ENCODE measurements around the gene KIAA1755. TPM values are rescaled to one million over a fixed set of nuclear protein-coding genes. Genes with fewer than 3 reads are reported as not detected.

Gene KIAA1755
- total RNA-seq, 1 donor from 2014 or later = 1.6 TPM

DNA sequence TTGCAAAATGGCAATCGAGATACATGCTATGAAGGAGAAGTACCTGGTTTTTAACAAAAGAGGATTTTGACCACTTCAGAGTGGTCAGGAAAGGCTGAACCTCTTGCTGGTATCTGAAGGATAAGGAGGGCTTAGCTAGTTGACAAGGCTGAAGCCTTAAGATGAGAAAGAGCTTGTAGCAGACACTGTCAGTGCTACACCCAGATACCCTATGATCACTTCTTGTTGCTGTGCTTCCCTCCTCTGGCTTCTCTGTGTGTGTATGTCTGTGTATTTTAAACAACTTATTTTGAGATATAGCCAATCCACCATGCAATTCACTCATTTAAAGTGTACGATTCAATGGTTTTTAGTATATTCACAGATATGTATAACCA lies 56.6 kb downstream of the KIAA1755 start:
- no peaks in the 10 kb centered on the region for H3K9me3 Mint-ChIP-seq (ENCODE audit: unreplicated experiment)
- H3K4me1 Mint-ChIP-seq (ENCODE audit: low read depth, unreplicated experiment) = no peaks in the 10 kb centered on the region
- peaks cover 1% of the 10 kb centered on the region for H3K27me3 Mint-ChIP-seq (ENCODE audit: unreplicated experiment)
- TF ChIP-seq, protein P1, sequence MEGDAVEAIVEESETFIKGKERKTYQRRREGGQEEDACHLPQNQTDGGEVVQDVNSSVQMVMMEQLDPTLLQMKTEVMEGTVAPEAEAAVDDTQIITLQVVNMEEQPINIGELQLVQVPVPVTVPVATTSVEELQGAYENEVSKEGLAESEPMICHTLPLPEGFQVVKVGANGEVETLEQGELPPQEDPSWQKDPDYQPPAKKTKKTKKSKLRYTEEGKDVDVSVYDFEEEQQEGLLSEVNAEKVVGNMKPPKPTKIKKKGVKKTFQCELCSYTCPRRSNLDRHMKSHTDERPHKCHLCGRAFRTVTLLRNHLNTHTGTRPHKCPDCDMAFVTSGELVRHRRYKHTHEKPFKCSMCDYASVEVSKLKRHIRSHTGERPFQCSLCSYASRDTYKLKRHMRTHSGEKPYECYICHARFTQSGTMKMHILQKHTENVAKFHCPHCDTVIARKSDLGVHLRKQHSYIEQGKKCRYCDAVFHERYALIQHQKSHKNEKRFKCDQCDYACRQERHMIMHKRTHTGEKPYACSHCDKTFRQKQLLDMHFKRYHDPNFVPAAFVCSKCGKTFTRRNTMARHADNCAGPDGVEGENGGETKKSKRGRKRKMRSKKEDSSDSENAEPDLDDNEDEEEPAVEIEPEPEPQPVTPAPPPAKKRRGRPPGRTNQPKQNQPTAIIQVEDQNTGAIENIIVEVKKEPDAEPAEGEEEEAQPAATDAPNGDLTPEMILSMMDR (IDR thresholded peaks at IDR 0.05; ENCODE audit: partially characterized antibody, unreplicated experiment) = no peak
- no peak overlapping the region for H3K4me3 Mint-ChIP-seq (ENCODE audit: unreplicated experiment)
- H3K36me3 Mint-ChIP-seq (ENCODE audit: unreplicated experiment) = peaks cover 4% of the 10 kb centered on the region
- no peak overlapping the region for H3K27ac Mint-ChIP-seq (ENCODE audit: unreplicated experiment)
- DNase-seq = no peak

DNA sequence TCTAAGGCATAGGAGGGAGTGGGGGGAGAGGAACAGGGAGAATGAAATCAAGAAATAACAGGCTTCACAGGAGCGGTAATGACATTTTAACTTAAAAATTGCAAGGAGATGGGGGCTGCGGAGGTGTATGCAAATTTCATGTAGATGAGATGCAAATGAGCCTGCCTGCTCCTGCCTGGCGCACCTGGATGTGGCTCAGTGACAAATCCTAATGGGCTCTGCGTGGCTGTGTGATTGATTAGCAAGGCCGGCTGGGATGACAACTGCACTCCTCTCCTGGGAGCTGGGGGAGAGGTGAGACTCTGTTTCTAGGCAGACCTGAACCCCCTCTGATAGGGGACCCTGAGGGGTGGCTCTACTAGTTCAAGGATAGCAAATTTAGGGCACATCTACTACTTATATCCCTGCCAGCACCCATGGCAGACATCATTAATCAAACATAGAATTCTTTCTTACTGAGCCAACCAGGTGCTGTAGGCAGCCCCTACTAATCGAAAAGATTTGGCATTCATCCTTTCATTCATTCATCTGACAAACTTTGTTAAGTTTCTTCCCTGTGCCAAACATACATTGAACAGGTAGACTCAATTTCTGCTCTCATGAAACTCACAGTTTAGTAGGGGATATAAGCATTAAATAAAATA lies 57.1 kb downstream of the KIAA1755 start:
- H3K4me1 Mint-ChIP-seq (ENCODE audit: low read depth, unreplicated experiment) = no peaks in the 10 kb centered on the region
- H3K27me3 Mint-ChIP-seq (ENCODE audit: unreplicated experiment) = peaks cover 1% of the 10 kb centered on the region
- TF ChIP-seq, protein P1 (IDR thresholded peaks at IDR 0.05; ENCODE audit: partially characterized antibody, unreplicated experiment) = no peak

DNA sequence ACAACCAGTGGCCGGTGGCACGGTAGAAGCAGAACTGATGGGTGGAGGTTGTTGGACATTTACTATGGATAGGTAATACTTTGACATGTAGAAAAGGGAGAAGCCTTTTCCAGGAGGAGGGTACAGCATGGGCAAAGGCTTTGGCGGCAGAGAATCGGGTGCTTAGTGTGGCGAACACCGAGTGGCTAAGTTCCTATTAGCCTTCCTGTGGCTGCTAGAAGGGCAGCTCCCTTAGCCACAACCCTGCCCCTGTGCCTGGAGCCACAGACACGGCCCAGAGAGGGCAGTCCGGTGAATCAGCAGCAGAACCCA lies 57.6 kb downstream of the KIAA1755 start:
- Mint-ChIP-seq H3K9me3 (ENCODE audit: unreplicated experiment) (no peaks in the 10 kb centered on the region), H3K27me3 (ENCODE audit: unreplicated experiment) (peaks cover 1% of the 10 kb centered on the region), H3K4me1 (ENCODE audit: low read depth, unreplicated experiment) (no peaks in the 10 kb centered on the region), H3K27ac (ENCODE audit: unreplicated experiment) (no peak overlapping the region), H3K36me3 (ENCODE audit: unreplicated experiment) (peaks cover 4% of the 10 kb centered on the region), H3K4me3 (ENCODE audit: unreplicated experiment) (no peak overlapping the region)
- no peak for DNase-seq
- TF ChIP-seq, protein P1 (IDR thresholded peaks at IDR 0.05; ENCODE audit: partially characterized antibody, unreplicated experiment) = no peak

More for the DNA sequence above, 57.1 kb downstream of the KIAA1755 start:
- DNase-seq = no peak
- H3K36me3 Mint-ChIP-seq (ENCODE audit: unreplicated experiment) = peaks cover 4% of the 10 kb centered on the region
- H3K4me3 Mint-ChIP-seq (ENCODE audit: unreplicated experiment) = no peak overlapping the region
- H3K9me3 Mint-ChIP-seq (ENCODE audit: unreplicated experiment) = no peaks in the 10 kb centered on the region
- no peak overlapping the region for H3K27ac Mint-ChIP-seq (ENCODE audit: unreplicated experiment)

DNA sequence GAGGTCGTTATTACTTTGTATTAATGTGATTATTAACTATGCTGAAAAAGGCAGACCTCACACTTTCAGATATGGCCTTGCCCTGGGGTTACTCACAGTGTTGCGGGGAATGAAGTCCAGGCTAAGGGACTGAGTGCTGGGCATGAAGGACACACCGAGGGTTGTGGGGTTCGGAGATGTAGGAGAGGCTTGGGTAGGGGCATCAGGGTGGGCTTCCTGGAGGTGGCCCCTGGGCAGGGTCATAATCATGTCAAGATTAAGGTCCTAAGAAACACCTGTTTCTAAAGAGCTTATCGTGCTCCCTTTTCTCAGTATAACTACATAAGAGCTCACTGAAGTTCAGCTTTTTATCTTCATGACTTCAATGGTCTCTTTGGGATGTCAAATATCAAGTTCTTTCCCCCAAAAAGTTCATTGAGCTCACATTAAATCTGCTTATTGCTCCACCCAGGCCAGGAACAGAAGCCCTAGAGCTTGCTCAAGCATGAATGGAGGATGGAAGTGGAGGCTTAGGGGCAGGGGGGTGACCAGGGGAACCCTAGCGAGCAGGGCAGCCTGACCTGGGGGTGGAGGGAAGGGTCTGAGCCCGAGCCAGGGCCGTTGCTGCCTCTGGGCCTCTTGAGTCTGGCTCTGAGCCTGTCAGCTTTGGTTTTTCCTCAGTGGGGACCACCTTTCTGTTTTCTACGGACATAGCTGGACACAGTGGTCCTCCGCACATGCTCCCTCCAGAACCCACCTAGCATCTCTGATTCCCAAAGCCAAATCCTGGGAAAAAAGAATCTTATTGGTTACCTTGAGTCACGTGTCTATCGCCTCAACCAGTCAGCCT lies 58.2 kb downstream of the KIAA1755 start:
- Mint-ChIP-seq H3K9me3 (ENCODE audit: unreplicated experiment) (no peaks in the 10 kb centered on the region), H3K27ac (ENCODE audit: unreplicated experiment) (no peak overlapping the region), H3K4me1 (ENCODE audit: low read depth, unreplicated experiment) (no peaks in the 10 kb centered on the region), H3K36me3 (ENCODE audit: unreplicated experiment) (peaks cover 6% of the 10 kb centered on the region), H3K4me3 (ENCODE audit: unreplicated experiment) (no peak overlapping the region), H3K27me3 (ENCODE audit: unreplicated experiment) (peaks cover 1% of the 10 kb centered on the region)
- no peak for DNase-seq
- TF ChIP-seq, protein P1 (IDR thresholded peaks at IDR 0.05; ENCODE audit: partially characterized antibody, unreplicated experiment) = no peak

DNA sequence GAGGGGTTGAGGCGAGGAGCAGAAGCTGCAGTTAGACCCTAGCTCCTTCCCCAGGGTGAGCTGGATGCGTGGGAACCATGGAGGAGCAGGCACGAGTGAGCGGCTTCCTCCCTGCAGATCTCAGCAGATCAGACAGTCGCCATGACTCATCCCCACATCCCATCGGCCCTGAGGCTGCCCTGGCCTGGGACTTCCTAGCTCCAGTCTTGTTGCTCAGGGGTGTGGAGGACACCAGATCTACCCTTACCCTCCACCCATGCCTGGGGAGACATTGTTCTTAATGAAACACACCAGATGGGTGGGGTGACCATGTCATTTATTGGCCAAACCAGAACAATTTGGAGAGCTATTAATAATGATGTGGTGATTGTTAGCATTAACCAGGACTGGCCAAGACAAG lies 59.2 kb downstream of the KIAA1755 start:
- TF ChIP-seq, protein P1 (IDR thresholded peaks at IDR 0.05; ENCODE audit: partially characterized antibody, unreplicated experiment) = no peak
- Mint-ChIP-seq H3K4me3 (ENCODE audit: unreplicated experiment) (no peak overlapping the region), H3K36me3 (ENCODE audit: unreplicated experiment) (peaks cover 5% of the 10 kb centered on the region), H3K27ac (ENCODE audit: unreplicated experiment) (no peak overlapping the region), H3K27me3 (ENCODE audit: unreplicated experiment) (peaks cover 1% of the 10 kb centered on the region), H3K9me3 (ENCODE audit: unreplicated experiment) (peaks cover 2% of the 10 kb centered on the region), H3K4me1 (ENCODE audit: low read depth, unreplicated experiment) (no peaks in the 10 kb centered on the region)
- DNase-seq = no peak
